Breast epithelium (tissue), 4 donors: Measurements from ENCODE around the gene SENP8. TPM values are rescaled to one million over a fixed set of nuclear protein-coding genes. Genes with fewer than 3 reads are reported as not detected.

Experiments used
- DNase-seq, 2 donors: peaks; one replicate each; pipeline ENCODE4 v3.0.0-alpha.2; 2019; ENCODE audit warnings: low spot score in 2 of 2
- H3K27ac ChIP-seq, 2 donors: fragments of 200-600 bp; sonication (generic) in 1 of 2; one replicate each; pipeline ENCODE4 v1.5.1; 2016 to 2019; ENCODE audit warnings: mild to moderate bottlenecking in 1 of 2
- H3K27me3 ChIP-seq, 2 donors: fragments of 200-600 bp; sonication (generic) in 1 of 2; one replicate each; pipeline versions ENCODE4 v1.5.1 to v1.6.0; 2017 to 2019; ENCODE audit warnings: control low read depth in 1 of 2, mild to moderate bottlenecking in 1 of 2
- H3K36me3 ChIP-seq: fragments of 200-600 bp; one replicate; pipeline ENCODE4 v1.5.1; 2019
- H3K4me1 ChIP-seq, 2 donors: fragments of 200-600 bp; sonication (generic); one replicate each; pipeline ENCODE4 v1.5.1; 2016 to 2019; ENCODE audit warnings: control low read depth in 1 of 2
- H3K4me3 ChIP-seq, 3 donors: fragments of 200-600 bp; sonication (generic); 1 replicate in 2 of 3; 2 replicates in 1 of 3; pipeline ENCODE4 v1.5.1; 2016 to 2019; ENCODE audit warnings: mild to moderate bottlenecking in 3 of 3, moderate library complexity in 2 of 3
- H3K9me3 ChIP-seq, 2 donors: fragments of 200-600 bp; sonication (generic) in 1 of 2; one replicate each; pipeline ENCODE4 v1.5.1; 2016 to 2019; ENCODE audit warnings: control low read depth in 1 of 2
- CTCF ChIP-seq, 3 donors: fragments of 450-650 bp; IDR thresholded peaks; one replicate each; pipeline ENCODE4 v1.5.1; 2016 to 2017; ENCODE audit warnings: antibody characterized with exemption in 3 of 3, mild to moderate bottlenecking in 3 of 3, moderate library complexity in 3 of 3
- POLR2A ChIP-seq: fragments of 450-650 bp; IDR thresholded peaks from one replicate; pipeline ENCODE4 v1.6.1; 2016; ENCODE audit warnings: antibody characterized with exemption, mild to moderate bottlenecking, moderate library complexity
- POLR2AphosphoS5 ChIP-seq, 3 donors: sonication (generic); formaldehyde crosslinking; IDR thresholded peaks; one replicate each; pipeline ENCODE4 v1.6.1; 2017; ENCODE audit warnings: antibody characterized with exemption in 3 of 3
- intact Hi-C: fragments of 100-400 bp; cut with DNase I; formaldehyde crosslinking; loops from one replicate; pipeline ENCODE4 v1.15.1; 2023; ENCODE audit warnings: low total_unique reads
- total RNA-seq, 3 donors: library from RNA; depleted of rRNA; stranded (reverse); fragments of >200 nt; gene quantifications; one replicate each; pipeline ENCODE4 v1.1.0, GENCODE V29; 2016

Gene SENP8
- total RNA-seq, 3 donors from 2014 or later: 1.6 to 4.4 (median 2.0) TPM

- intact Hi-C loops: no loop called here
- DNase-seq: peak in 1 of 2 donors; percentile 23
- H3K36me3 ChIP-seq: no peaks in the 10 kb centered on the region
- no peak for TF ChIP-seq POLR2AphosphoS5 (IDR thresholded peaks at IDR 0.05)
- TF ChIP-seq POLR2A: no peak
- no peak for TF ChIP-seq CTCF (IDR thresholded peaks at IDR 0.05)
- H3K9me3 ChIP-seq: no peaks in the 10 kb centered on the region
- peaks cover 0 to 11% of the 10 kb centered on the region in 2 donors for H3K4me1 ChIP-seq
- H3K4me3 ChIP-seq: peak overlapping the region; percentile 25 to 61 (median 45)
- no peaks in the 10 kb centered on the region for H3K27me3 ChIP-seq
- peak overlapping the region; percentile 80 to 91 for H3K27ac ChIP-seq
Observed at GRCh38 chr15:72184165-72184811, 66.1 kb downstream of the SENP8 start.

GRCh38 chr15:72189250-72189902, 71.2 kb downstream of the SENP8 start:
- Histone ChIP-seq H3K9me3 (no peaks in the 10 kb centered on the region), H3K36me3 (no peaks in the 10 kb centered on the region), H3K4me1 (no peaks in the 10 kb centered on the region), H3K27ac (no peak overlapping the region), H3K4me3 (no peak overlapping the region), H3K27me3 (no peaks in the 10 kb centered on the region)
- TF ChIP-seq POLR2AphosphoS5 (IDR thresholded peaks at IDR 0.05): no peak
- no peak for TF ChIP-seq POLR2A
- no peak for TF ChIP-seq CTCF (IDR thresholded peaks at IDR 0.05)
- intact Hi-C loops: no loop called here
- no peak for DNase-seq

GRCh38 chr15:72192416-72192815, 74.2 kb downstream of the SENP8 start:
- H3K27me3 ChIP-seq: no peaks in the 10 kb centered on the region
- no peaks in the 10 kb centered on the region for H3K36me3 ChIP-seq
- no peaks in the 10 kb centered on the region for H3K9me3 ChIP-seq
- H3K4me3 ChIP-seq: no peak overlapping the region
- no peaks in the 10 kb centered on the region for H3K4me1 ChIP-seq
- H3K27ac ChIP-seq: no peak overlapping the region
- no peak for TF ChIP-seq POLR2A
- TF ChIP-seq CTCF (IDR thresholded peaks at IDR 0.05): no peak
- no peak for TF ChIP-seq POLR2AphosphoS5 (IDR thresholded peaks at IDR 0.05)
- no peak for DNase-seq
- intact Hi-C loops: no loop called here

Other genes with a start within 250 kb of the SENP8 start
- 100 to 1,000 TPM in 1 of 3 donors, 10 to 100 TPM in 2; 64.2 to 128 (median 86.5) TPM for gene MYO9A, start 253 bp upstream of the SENP8 start, total RNA-seq
- gene GRAMD2A, start 79.4 kb downstream of the SENP8 start, total RNA-seq: 10 to 100 TPM in 2 of 3 donors, under 1 TPM in 1; 0.16 to 52.5 (median 18.7) TPM
- 100 to 1,000 TPM; 212 to 476 (median 367) TPM for gene PKM, start 112.8 kb downstream of the SENP8 start, total RNA-seq
- gene PARP6, start 154.2 kb downstream of the SENP8 start, total RNA-seq: 10 to 100 TPM; 63.9 to 90.4 (median 65.8) TPM
- 1 to 10 TPM; 2.6 to 3.5 (median 2.9) TPM for gene CELF6, start 201.8 kb downstream of the SENP8 start, total RNA-seq